ENCODE results near the gene PHACTR3.

Gene PHACTR3

GRCh38 chr20:59574308-59574707 lies 30.0 kb upstream of the PHACTR3 start:
- no peak for DNase-seq

- no peak for DNase-seq
These were observed 29.1 kb upstream of the PHACTR3 start for GRCh38 chr20:59575216-59575615.

GRCh38 chr20:59575653-59576052 lies 28.7 kb upstream of the PHACTR3 start:
- no peak for DNase-seq

GRCh38 chr20:59576216-59576953 lies 28.0 kb upstream of the PHACTR3 start:
- DNase-seq: no peak

- no peak for DNase-seq
These were observed 27.1 kb upstream of the PHACTR3 start for GRCh38 chr20:59577037-59577808.

- no peak for DNase-seq
These were observed 26.4 kb upstream of the PHACTR3 start for GRCh38 chr20:59577809-59578435.

- no peak for DNase-seq
These were observed 25.6 kb upstream of the PHACTR3 start for GRCh38 chr20:59578436-59579403.

GRCh38 chr20:59579404-59580145 lies 24.8 kb upstream of the PHACTR3 start:
- no peak for DNase-seq

- DNase-seq: no peak
These were observed 24.0 kb upstream of the PHACTR3 start for GRCh38 chr20:59580146-59580946.

GRCh38 chr20:59580991-59581401 lies 23.3 kb upstream of the PHACTR3 start:
- no peak for DNase-seq

- DNase-seq: no peak
These were observed 22.2 kb upstream of the PHACTR3 start for GRCh38 chr20:59581993-59582679.

GRCh38 chr20:59583428-59584277 lies 20.7 kb upstream of the PHACTR3 start:
- DNase-seq: no peak

GRCh38 chr20:59584278-59584925 lies 19.9 kb upstream of the PHACTR3 start:
- no peak for DNase-seq

GRCh38 chr20:59585714-59586409 lies 18.5 kb upstream of the PHACTR3 start:
- DNase-seq: no peak

- DNase-seq: no peak
These were observed 17.7 kb upstream of the PHACTR3 start for GRCh38 chr20:59586613-59587012.

- DNase-seq: no peak
These were observed 16.8 kb upstream of the PHACTR3 start for GRCh38 chr20:59587570-59587969.

- no peak for DNase-seq
These were observed 16.0 kb upstream of the PHACTR3 start for GRCh38 chr20:59588236-59588855.

Measured in HCEC 1CT (cell line).